Ectodermal cell (in vitro differentiated cells): ENCODE data around the gene FBXO24.
"Not testable (repeated sequence)": the region's sequence is repeated elsewhere in the genome, so short reads cannot be mapped to it uniquely, and the experiment has no call there.

Experiments used
- H3K27ac ChIP-seq: 2 replicates; pipeline ENCODE4 v1.7.0; 2013; ENCODE audit warnings: mild to moderate bottlenecking, low read depth, low read length; ENCODE audit not compliant: insufficient read depth, poor library complexity, severe bottlenecking
- H3K27me3 ChIP-seq: 2 replicates; pipeline ENCODE4 v1.7.0; 2013; ENCODE audit warnings: mild to moderate bottlenecking, low read length; ENCODE audit not compliant: insufficient read depth, control insufficient read depth, poor library complexity, severe bottlenecking
- H3K36me3 ChIP-seq: one replicate; pipeline ENCODE4 v1.7.0; 2013; ENCODE audit warnings: low read length; ENCODE audit not compliant: control insufficient read depth, insufficient read depth
- H3K4me1 ChIP-seq: one replicate; pipeline ENCODE4 v1.7.0; 2013; ENCODE audit warnings: low read length; ENCODE audit not compliant: control insufficient read depth, insufficient read depth
- H3K4me3 ChIP-seq: 2 replicates; pipeline ENCODE4 v1.7.0; 2013; ENCODE audit warnings: low read depth, low read length, control low read depth; ENCODE audit not compliant: insufficient read depth
- H3K9me3 ChIP-seq: 2 replicates; pipeline ENCODE4 v1.7.0; 2013; ENCODE audit warnings: mild to moderate bottlenecking, low read length, moderate library complexity; ENCODE audit not compliant: control insufficient read depth
- WGBS, 2 experiments: methylation state at CpG; one replicate each; pipeline ENCODE4 v1.1.7; 2013; ENCODE audit warnings: missing lambda C conversion rate in 2 of 2; 5-methylcytosine and 5-hydroxymethylcytosine counted together

Gene FBXO24

GRCh38 chr7:100559127-100559526 lies 27.0 kb upstream of the FBXO24 start:
- Histone ChIP-seq H3K27ac (no peak overlapping the region), H3K4me3 (no peak overlapping the region), H3K27me3 (no peaks in the 10 kb centered on the region), H3K36me3 (peaks cover 4% of the 10 kb centered on the region), H3K9me3 (no peaks in the 10 kb centered on the region), H3K4me1 (no peaks in the 10 kb centered on the region)
- 97 to 99% methylated on average over 4 of the region's 4 CpGs for WGBS, 2 experiments

GRCh38 chr7:100561491-100562194 lies 24.5 kb upstream of the FBXO24 start:
- H3K4me1 ChIP-seq, result no peaks in the 10 kb centered on the region
- H3K4me3 ChIP-seq, result no peak overlapping the region
- no peaks in the 10 kb centered on the region for H3K36me3 ChIP-seq
- 93 to 95% methylated on average over 12 of the region's 12 CpGs for WGBS, 2 experiments
- H3K27ac ChIP-seq, result no peak overlapping the region
- H3K27me3 ChIP-seq, result no peaks in the 10 kb centered on the region
- H3K9me3 ChIP-seq, result no peaks in the 10 kb centered on the region

- no peaks in the 10 kb centered on the region for H3K36me3 ChIP-seq
- no peaks in the 10 kb centered on the region for H3K27me3 ChIP-seq
- WGBS, 2 experiments, result 93 to 94% methylated on average over 26 of the region's 26 CpGs
- H3K27ac ChIP-seq, result no peak overlapping the region
- no peaks in the 10 kb centered on the region for H3K9me3 ChIP-seq
- H3K4me3 ChIP-seq, result no peak overlapping the region
- no peaks in the 10 kb centered on the region for H3K4me1 ChIP-seq
Observed at GRCh38 chr7:100562195-100563099, 23.7 kb upstream of the FBXO24 start.

GRCh38 chr7:100563100-100563564 lies 23.0 kb upstream of the FBXO24 start:
- 93 to 95% methylated on average over 8 of the region's 8 CpGs for WGBS, 2 experiments
- Histone ChIP-seq H3K4me1 (no peaks in the 10 kb centered on the region), H3K9me3 (no peaks in the 10 kb centered on the region), H3K27ac (no peak overlapping the region), H3K36me3 (no peaks in the 10 kb centered on the region), H3K4me3 (no peak overlapping the region), H3K27me3 (no peaks in the 10 kb centered on the region)

- H3K27ac ChIP-seq, result no peak overlapping the region
- no peaks in the 10 kb centered on the region for H3K36me3 ChIP-seq
- 44 to 48% methylated on average over 12 of the region's 12 CpGs for WGBS, 2 experiments
- no peak overlapping the region for H3K4me3 ChIP-seq
- H3K9me3 ChIP-seq, result no peaks in the 10 kb centered on the region
- H3K27me3 ChIP-seq, result no peaks in the 10 kb centered on the region
- peaks cover 2% of the 10 kb centered on the region for H3K4me1 ChIP-seq
Observed at GRCh38 chr7:100563809-100564400, 22.2 kb upstream of the FBXO24 start.

GRCh38 chr7:100564405-100564804 lies 21.7 kb upstream of the FBXO24 start:
- H3K4me3 ChIP-seq, H3K4me1 ChIP-seq, H3K27ac ChIP-seq, H3K27me3 ChIP-seq, H3K9me3 ChIP-seq, H3K36me3 ChIP-seq: not testable (repeated sequence)
- 85 to 93% methylated on average over 6 of the region's 6 CpGs for WGBS, 2 experiments

- Histone ChIP-seq H3K4me1 (peaks cover 15% of the 10 kb centered on the region), H3K27me3 (peaks cover 5% of the 10 kb centered on the region), H3K36me3 (no peaks in the 10 kb centered on the region), H3K4me3 (no peak overlapping the region), H3K27ac (no peak overlapping the region), H3K9me3 (no peaks in the 10 kb centered on the region)
- WGBS, 2 experiments, result 92 to 93% methylated on average over 8 to 9 of the region's 11 CpGs
Observed at GRCh38 chr7:100565133-100565571, 21.0 kb upstream of the FBXO24 start.

GRCh38 chr7:100566018-100566531 lies 20.1 kb upstream of the FBXO24 start:
- no peak overlapping the region for H3K27ac ChIP-seq
- 93 to 95% methylated on average over 6 of the region's 6 CpGs for WGBS, 2 experiments
- no peak overlapping the region for H3K4me3 ChIP-seq
- peaks cover 13% of the 10 kb centered on the region for H3K27me3 ChIP-seq
- H3K36me3 ChIP-seq, result no peaks in the 10 kb centered on the region
- peaks cover 23% of the 10 kb centered on the region for H3K4me1 ChIP-seq
- no peaks in the 10 kb centered on the region for H3K9me3 ChIP-seq

GRCh38 chr7:100567031-100567730 lies 18.9 kb upstream of the FBXO24 start:
- no peaks in the 10 kb centered on the region for H3K36me3 ChIP-seq
- H3K4me3 ChIP-seq, result no peak overlapping the region
- H3K27ac ChIP-seq, result no peak overlapping the region
- H3K27me3 ChIP-seq, result peaks cover 18% of the 10 kb centered on the region
- 82 to 84% methylated on average over 12 of the region's 12 CpGs for WGBS, 2 experiments
- peaks cover 34% of the 10 kb centered on the region for H3K4me1 ChIP-seq
- H3K9me3 ChIP-seq, result no peaks in the 10 kb centered on the region
